Stimulated activated CD4-positive, alpha-beta T cell treated with anti-CD3 and anti-CD28 coated beads, Interleukin-4, amount 100 ng/mL, for 1 hour (primary cell): ENCODE results near the gene ELAPOR1.
"Not testable (repeated sequence)": the region's sequence is repeated elsewhere in the genome, so short reads cannot be mapped to it uniquely, and the experiment has no call there.

Source experiments
- DNase-seq: peaks from one replicate; pipeline ENCODE4 v3.0.0-alpha.2; 2020

ELAPOR1 gene

GRCh38 chr1:109137958-109138357 is 24.0 kb downstream of the ELAPOR1 start:
- DNase-seq = no peak

- DNase-seq = no peak
Observed at GRCh38 chr1:109138358-109138757, 24.4 kb downstream of the ELAPOR1 start.

GRCh38 chr1:109140392-109140791 is 26.5 kb downstream of the ELAPOR1 start:
- DNase-seq = no peak

GRCh38 chr1:109142260-109142659 is 28.3 kb downstream of the ELAPOR1 start:
- DNase-seq = no peak

GRCh38 chr1:109142725-109143124 is 28.8 kb downstream of the ELAPOR1 start:
- not testable (repeated sequence) for DNase-seq

- DNase-seq = no peak
Observed at GRCh38 chr1:109148987-109149561, 35.2 kb downstream of the ELAPOR1 start.

GRCh38 chr1:109149874-109150601 is 36.1 kb downstream of the ELAPOR1 start:
- no peak for DNase-seq

GRCh38 chr1:109151146-109151990 is 37.5 kb downstream of the ELAPOR1 start:
- DNase-seq = no peak

- DNase-seq = no peak
Observed at GRCh38 chr1:109152196-109152595, 38.3 kb downstream of the ELAPOR1 start.

- DNase-seq = no peak
Observed at GRCh38 chr1:109156916-109157385, 43.0 kb downstream of the ELAPOR1 start.

- no peak for DNase-seq
Observed at GRCh38 chr1:109158433-109158832, 44.5 kb downstream of the ELAPOR1 start.

GRCh38 chr1:109159326-109159725 is 45.4 kb downstream of the ELAPOR1 start:
- DNase-seq = no peak

- no peak for DNase-seq
Observed at GRCh38 chr1:109160071-109160840, 46.3 kb downstream of the ELAPOR1 start.

GRCh38 chr1:109161858-109162606 is 48.1 kb downstream of the ELAPOR1 start:
- DNase-seq = no peak

GRCh38 chr1:109162626-109163025 is 48.7 kb downstream of the ELAPOR1 start:
- no peak for DNase-seq

- DNase-seq = no peak
Observed at GRCh38 chr1:109163551-109163950, 49.6 kb downstream of the ELAPOR1 start.
